BJ (cell line): ENCODE data around the gene FOXN3. TPM values are rescaled to one million over a fixed set of nuclear protein-coding genes. Genes with fewer than 3 reads are reported as not detected.
"Not testable (repeated sequence)": the region's sequence is repeated elsewhere in the genome, so short reads cannot be mapped to it uniquely, and the experiment has no call there.

Source experiments
- CTCF ChIA-PET: fragments of 350-600 bp; formaldehyde crosslinking; extraction: SDS; loops from one replicate; lab custom pipeline; 2021; ENCODE audit warnings: antibody characterized with exemption, inconsistent platforms; lab: Yijun Ruan, JAX
- POLR2A ChIA-PET: fragments of 300-600 bp; sonication (Branson Sonifier 250); formaldehyde crosslinking; extraction: SDS; loops from one replicate; lab custom pipeline; 2021; ENCODE audit warnings: antibody characterized with exemption; lab: Charles Lee
- DNase-seq: peaks from one replicate; pipeline ENCODE4 v3.0.0-alpha.2; 2011; ENCODE audit warnings: low read depth
- H3K27me3 ChIP-seq: 2 replicates; pipeline ENCODE4 v1.6.0; 2011; ENCODE audit warnings: low read length; ENCODE audit not compliant: control insufficient read depth, insufficient read depth
- H3K36me3 ChIP-seq: 2 replicates; pipeline ENCODE4 v1.5.1; 2011; ENCODE audit warnings: low read length; ENCODE audit not compliant: control insufficient read depth, insufficient read depth
- H3K4me3 ChIP-seq: 2 replicates; pipeline ENCODE4 v1.5.1; 2011; ENCODE audit warnings: low read depth, mild to moderate bottlenecking, control low read depth, low read length
- CTCF ChIP-seq: IDR thresholded peaks from 2 replicates; pipeline ENCODE4 v1.5.1; 2011; ENCODE audit warnings: low read depth, mild to moderate bottlenecking, control low read depth, inconsistent platforms, low read length, moderate library complexity; ENCODE audit not compliant: insufficient read depth
- polyA plus RNA-seq: library from polyadenylated mRNA; depleted of rRNA; stranded (reverse); fragments of >200 nt; gene quantifications from 2 replicates; pipeline ENCODE4 v1.2.3, GENCODE V29; 2011

Gene FOXN3
- polyA plus RNA-seq, 1 experiment: 30.2 TPM

DNA sequence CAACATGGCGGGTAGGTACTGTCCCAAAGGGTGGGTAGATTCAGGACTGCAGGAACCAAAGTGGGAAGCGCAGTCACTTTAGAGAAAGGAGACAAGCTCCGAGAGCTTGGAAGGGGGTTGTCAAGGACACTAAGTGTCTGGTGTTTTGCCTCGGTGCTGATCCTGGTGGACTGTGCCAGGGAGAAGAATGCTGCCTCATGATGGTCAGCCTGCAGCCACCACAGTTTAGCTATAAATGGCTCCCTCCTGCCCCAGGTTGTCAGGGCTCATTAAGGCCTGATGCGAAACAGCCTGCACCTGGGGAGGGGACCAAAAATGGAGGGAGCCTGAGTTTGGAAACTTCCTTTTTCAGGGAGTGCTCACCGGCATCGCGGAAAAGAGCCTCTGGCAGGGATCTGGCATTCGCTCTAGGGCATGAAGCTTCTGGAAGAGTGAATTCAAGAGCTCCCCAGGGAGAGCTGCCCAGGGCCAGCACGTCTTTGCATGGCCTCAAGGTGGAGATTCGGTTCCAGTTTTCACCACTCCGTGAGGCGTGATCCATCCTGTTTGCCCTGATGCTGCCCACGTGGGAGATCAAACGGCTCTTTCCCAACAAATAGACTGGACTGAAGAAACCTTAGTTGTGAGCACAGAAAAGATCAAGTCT is 164.0 kb downstream of the FOXN3 start:
- Histone ChIP-seq H3K27me3 (no peaks in the 10 kb centered on the region), H3K4me3 (no peak overlapping the region), H3K36me3 (no peaks in the 10 kb centered on the region)
- TF ChIP-seq CTCF: no peak
- CTCF ChIA-PET: interaction anchor here (0.9 kb wide), 1 partner anchor 10 kb away, joined by 3 read pairs; no protein-coding TSS in a partner anchor
- DNase-seq: no peak
- POLR2A ChIA-PET: no interaction called here

- H3K4me3 ChIP-seq: no peak overlapping the region
- TF ChIP-seq CTCF: no peak
- ChIA-PET POLR2A (no interaction called here), CTCF (interaction anchor here (0.7 to 1.1 kb wide), 2 partner anchors 23 to 511 kb away, joined by 3 read pairs; no protein-coding TSS in a partner anchor)
- no peaks in the 10 kb centered on the region for H3K27me3 ChIP-seq
- no peak for DNase-seq
- no peaks in the 10 kb centered on the region for H3K36me3 ChIP-seq
Observed at GRCh38 chr14:89251061-89251460, 166.0 kb downstream of the FOXN3 start.

DNA sequence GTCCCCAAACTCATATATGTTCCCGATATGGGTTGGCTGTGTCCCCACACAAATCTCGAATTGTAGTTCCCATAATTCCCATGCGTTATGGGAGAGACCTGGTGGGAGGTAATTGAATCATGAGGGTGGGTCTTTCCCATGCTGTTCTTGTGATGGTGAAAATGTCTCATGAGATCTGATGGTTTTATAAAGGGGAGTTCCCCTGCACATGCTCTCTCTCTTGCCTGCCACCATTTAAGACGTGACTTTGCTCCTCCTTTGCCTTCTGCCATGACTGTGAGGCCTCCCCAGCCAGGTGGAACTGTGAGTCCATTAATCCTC is 166.4 kb downstream of the FOXN3 start:
- CTCF ChIA-PET, DNase-seq, H3K36me3 ChIP-seq, POLR2A ChIA-PET, H3K4me3 ChIP-seq, H3K27me3 ChIP-seq: not testable (repeated sequence)

DNA sequence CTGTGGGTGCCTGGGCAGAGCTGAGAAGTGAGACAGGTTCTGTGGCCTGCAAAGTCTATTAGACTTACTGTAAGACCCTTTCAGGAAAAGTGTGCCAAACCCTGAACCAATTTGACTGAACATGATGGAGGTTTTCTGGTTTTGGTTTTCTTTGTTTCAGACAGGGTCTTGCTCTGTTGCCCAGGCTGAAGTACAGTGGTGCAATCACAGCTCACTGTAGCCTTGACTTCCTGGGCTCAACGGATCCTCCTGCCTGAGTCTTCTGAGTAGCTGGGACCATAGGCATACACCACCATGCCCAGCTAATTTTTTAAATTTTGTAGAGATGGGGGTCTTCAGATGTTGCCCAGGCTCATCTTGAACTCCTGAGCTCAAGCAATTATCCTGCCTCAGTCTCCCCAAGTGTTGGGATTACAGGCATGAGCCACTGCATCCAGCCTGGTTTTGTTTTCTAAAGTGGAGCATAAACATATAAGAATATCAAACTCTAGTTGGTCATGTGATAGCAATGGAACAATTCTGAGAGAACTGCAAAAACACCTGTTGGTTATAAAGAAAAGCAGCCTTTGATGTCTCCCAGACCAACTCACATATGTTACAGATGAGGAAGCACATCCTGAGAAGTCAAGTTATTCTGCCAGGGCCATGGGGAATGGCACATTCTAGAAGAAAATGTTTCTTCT is 166.9 kb downstream of the FOXN3 start:
- Histone ChIP-seq H3K4me3 (no peak overlapping the region), H3K36me3 (no peaks in the 10 kb centered on the region), H3K27me3 (no peaks in the 10 kb centered on the region)
- ChIA-PET CTCF (no interaction called here), POLR2A (no interaction called here)
- TF ChIP-seq CTCF: no peak
- DNase-seq: no peak

GRCh38 chr14:89249065-89249695 is 167.9 kb downstream of the FOXN3 start:
- TF ChIP-seq CTCF: no peak
- H3K4me3 ChIP-seq: no peak overlapping the region
- DNase-seq: no peak
- ChIA-PET CTCF (interaction anchor here (1.0 kb wide), 1 partner anchor 987 kb away, joined by 4 read pairs; no protein-coding TSS in a partner anchor), POLR2A (no interaction called here)
- no peaks in the 10 kb centered on the region for H3K27me3 ChIP-seq
- no peaks in the 10 kb centered on the region for H3K36me3 ChIP-seq
